K562 (cell line): ENCODE results near the gene SGO1. TPM values are rescaled to one million over a fixed set of nuclear protein-coding genes. Genes with fewer than 3 reads are reported as not detected.

ENCODE experiments used
- BHLHE40 ChIP-seq: IDR thresholded peaks from 2 replicates; pipeline ENCODE4 v1.6.1; 2011; ENCODE audit warnings: low read length, improper control_type of control experiment
- BRF1 ChIP-seq: IDR thresholded peaks from 3 replicates; pipeline ENCODE4 v1.6.1; 2011; ENCODE audit warnings: borderline replicate concordance, mild to moderate bottlenecking; ENCODE audit not compliant: insufficient read length; ENCODE audit errors: extremely low read depth
- CCAR2 ChIP-seq: fragments of 200-400 bp; formaldehyde crosslinking; IDR thresholded peaks from 2 replicates; pipeline ENCODE4 v1.6.1; 2017; ENCODE audit warnings: mild to moderate bottlenecking, low read depth, low read length
- CCNT2 ChIP-seq: IDR thresholded peaks from 2 replicates; pipeline ENCODE4 v1.6.1; 2011; ENCODE audit warnings: borderline replicate concordance, low read depth, mild to moderate bottlenecking, moderate library complexity, mixed read lengths, low read length; ENCODE audit not compliant: insufficient read length; ENCODE audit errors: extremely low read depth
- CREB3L1 ChIP-seq: fragments of 450-650 bp; IDR thresholded peaks from 2 replicates; pipeline ENCODE4 v1.6.1; 2014; ENCODE audit warnings: low read depth, mild to moderate bottlenecking, moderate library complexity, borderline replicate concordance
- HLTF ChIP-seq: fragments of 450-650 bp; IDR thresholded peaks from 2 replicates; pipeline ENCODE4 v1.6.1; 2016
- HNRNPUL1 ChIP-seq: fragments of 200-400 bp; formaldehyde crosslinking; IDR thresholded peaks from 2 replicates; pipeline ENCODE4 v1.6.1; 2017; ENCODE audit warnings: low read length
- JUND ChIP-seq, 2 experiments: IDR thresholded peaks; 2 replicates in 1 of 2; 3 replicates in 1 of 2; pipeline ENCODE4 v1.6.1; 2011; ENCODE audit warnings: borderline replicate concordance in 2 of 2, low read depth in 2 of 2, low read length in 2 of 2, improper control_type of control experiment in 1 of 2, missing biosample characterization in 1 of 2, missing genetic modification characterization in 1 of 2, missing genetic modification reagents in 1 of 2
- L3MBTL2 ChIP-seq: fragments of 450-650 bp; IDR thresholded peaks from 2 replicates; pipeline ENCODE4 v1.6.1; 2016; ENCODE audit warnings: mild to moderate bottlenecking, moderate library complexity
- NELFE ChIP-seq: IDR thresholded peaks from 2 replicates; pipeline ENCODE4 v1.6.1; 2011; ENCODE audit warnings: mild to moderate bottlenecking; ENCODE audit not compliant: insufficient read depth, insufficient read length
- NFIX ChIP-seq: fragments of 250-450 bp; sonication (Bioruptor Pico); IDR thresholded peaks from 2 replicates; pipeline ENCODE4 v1.4.0; 2020; ENCODE audit warnings: low read depth, mild to moderate bottlenecking, moderate library complexity
- POLR2AphosphoS2 ChIP-seq: IDR thresholded peaks from 2 replicates; pipeline ENCODE4 v1.6.1; 2012; ENCODE audit warnings: low read length, improper control_type of control experiment
- POU5F1 ChIP-seq: fragments of 150-350 bp; IDR thresholded peaks from 2 replicates; pipeline ENCODE4 v1.6.1; 2014; ENCODE audit warnings: borderline replicate concordance, low read length, low read depth, mild to moderate bottlenecking; ENCODE audit not compliant: partially characterized antibody
- PRPF4 ChIP-seq: fragments of 200-400 bp; formaldehyde crosslinking; IDR thresholded peaks from one replicate; pipeline ENCODE4 v1.6.1; 2017; ENCODE audit warnings: low read length, low read depth, mild to moderate bottlenecking; ENCODE audit not compliant: insufficient read depth, poor library complexity, severe bottlenecking
- PTBP1 ChIP-seq: fragments of 200-400 bp; formaldehyde crosslinking; IDR thresholded peaks from 2 replicates; pipeline ENCODE4 v1.6.1; 2017; ENCODE audit warnings: low read depth, low read length
- RAD51 ChIP-seq: fragments of 450-650 bp; IDR thresholded peaks from 2 replicates; pipeline ENCODE4 v1.7.1; 2016; ENCODE audit warnings: low read depth, mild to moderate bottlenecking, borderline replicate concordance
- SMAD4 ChIP-seq: fragments of 250-450 bp; sonication (Bioruptor Pico); conservative IDR thresholded peaks from 2 replicates; pipeline ENCODE4 v1.8.0; 2021; ENCODE audit warnings: inconsistent platforms, mild to moderate bottlenecking, moderate library complexity
- SOX6 ChIP-seq: fragments of 450-650 bp; IDR thresholded peaks from 2 replicates; pipeline ENCODE4 v1.6.1; 2014; ENCODE audit warnings: mild to moderate bottlenecking
- TARDBP ChIP-seq: fragments of 450-650 bp; IDR thresholded peaks from 2 replicates; pipeline ENCODE4 v1.6.1; 2016
- XRCC5 ChIP-seq: fragments of 200-400 bp; formaldehyde crosslinking; IDR thresholded peaks from 2 replicates; pipeline ENCODE4 v1.6.1; 2017; ENCODE audit warnings: low read depth, mild to moderate bottlenecking, low read length
- ZNF184 ChIP-seq: sonication (generic); formaldehyde crosslinking; IDR thresholded peaks from 2 replicates; pipeline ENCODE4 v1.5.0; 2020; ENCODE audit warnings: missing genetic modification reagents
- ZNF584 ChIP-seq: fragments of 200-800 bp; sonication (Bioruptor generic); IDR thresholded peaks from 2 replicates; pipeline ENCODE4 v1.6.1; 2016; ENCODE audit warnings: low read depth, mild to moderate bottlenecking, missing genetic modification characterization, missing compliant biosample characterization
- ZNF655 ChIP-seq: fragments of 250-450 bp; sonication (Bioruptor Pico); IDR thresholded peaks from 2 replicates; pipeline ENCODE4 v1.5.0; 2021
- polyA plus RNA-seq, 8 experiments: library from polyadenylated mRNA; depleted of rRNA in 4 of 8; stranded (reverse) in 5 of 8; unstranded in 3 of 8; fragments of >200 nt; fragmentation: Nextera tagmentation in 2 of 8; fragmentation: Illumina TruSeq in 1 of 8; extraction: Ambion mirVana in 2 of 8; extraction: Trizol in 1 of 8; gene quantifications; 2 replicates each; pipeline versions ENCODE4 v1.2.1 to v1.2.3, GENCODE V29; 2011 to 2014; ENCODE audit warnings: inconsistent platforms in 1 of 8, missing spikeins in 1 of 8
- total RNA-seq, 7 experiments: library from RNA; depleted of rRNA in 6 of 7; stranded (reverse); fragments of >200 nt in 6 of 7; fragmentation: Illumina TruSeq in 2 of 7; extraction: Trizol in 2 of 7; gene quantifications; 2 replicates each; pipeline versions ENCODE4 v1.2.1 to v1.2.3, GENCODE V29; 2011 to 2021; ENCODE audit warnings: low replicate concordance in 1 of 7
- TF ChIP-seq, protein P1 (sequence below): fragments of 450-650 bp; IDR thresholded peaks from one replicate; pipeline ENCODE4 v1.6.1; 2018; ENCODE audit warnings: mild to moderate bottlenecking, moderate library complexity; ENCODE audit not compliant: partially characterized antibody

The SGO1 gene
- total and polyA plus RNA-seq, 9 of the 15 experiments (the other 6 are each of a cell fraction or from before 2014, with no cell fraction given): 13.7 to 57.3 (median 28.2) TPM

- TF ChIP-seq POU5F1 (no peak), CCAR2 (no peak), SOX6 (peak; percentile 27), SMAD4 (CRISPR knock-in tag) (peak; percentile 84), POLR2AphosphoS2 (no peak; the same call in 1 of the 2 replicates), JUND (IDR thresholded peaks at IDR 0.05; ENCODE audit: borderline replicate concordance, low read depth, low read length) (peak; percentile 28; the same call in 1 of the 2 replicates), JUND (tag; IDR thresholded peaks at IDR 0.05; ENCODE audit: borderline replicate concordance, low read depth, low read length) (peak; percentile 32; the same call in 1 of the 3 replicates), TARDBP (peak; percentile 53; the same call in 1 of the 2 replicates), BHLHE40 (peak; percentile 98), L3MBTL2 (peak; percentile 96), PRPF4 (no peak), CREB3L1 (peak; percentile 40; the same call in 1 of the 2 replicates), NELFE (no peak), ZNF184 (CRISPR knock-in tag) (no peak), ZNF584 (CRISPR knock-in tag) (no peak), ZNF655 (CRISPR knock-in tag) (no peak), BRF1 (no peak), CCNT2 (peak; percentile 90), RAD51 (peak; percentile 100), HNRNPUL1 (no peak), NFIX (CRISPR knock-in tag) (no peak), HLTF (peak; percentile 92), PTBP1 (no peak), XRCC5 (no peak)
- TF ChIP-seq, protein P1, sequence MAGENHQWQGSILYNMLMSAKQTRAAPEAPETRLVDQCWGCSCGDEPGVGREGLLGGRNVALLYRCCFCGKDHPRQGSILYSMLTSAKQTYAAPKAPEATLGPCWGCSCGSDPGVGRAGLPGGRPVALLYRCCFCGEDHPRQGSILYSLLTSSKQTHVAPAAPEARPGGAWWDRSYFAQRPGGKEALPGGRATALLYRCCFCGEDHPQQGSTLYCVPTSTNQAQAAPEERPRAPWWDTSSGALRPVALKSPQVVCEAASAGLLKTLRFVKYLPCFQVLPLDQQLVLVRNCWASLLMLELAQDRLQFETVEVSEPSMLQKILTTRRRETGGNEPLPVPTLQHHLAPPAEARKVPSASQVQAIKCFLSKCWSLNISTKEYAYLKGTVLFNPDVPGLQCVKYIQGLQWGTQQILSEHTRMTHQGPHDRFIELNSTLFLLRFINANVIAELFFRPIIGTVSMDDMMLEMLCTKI: no peak
Measured at GRCh38 chr3:20185679-20186599, at the start of gene SGO1 (continued).
